Right lobe of liver (tissue), 6 donors: ENCODE measurements around the gene PLEKHM1. TPM values are rescaled to one million over a fixed set of nuclear protein-coding genes. Genes with fewer than 3 reads are reported as not detected.

Source experiments
- ATAC-seq, 4 donors: fragments of 200-7000 bp; cut with Tn5 transposase; one replicate each; pipeline ENCODE4 v1.9.1; 2020; ENCODE audit warnings: mild to moderate bottlenecking in 4 of 4, moderate library complexity in 4 of 4
- DNase-seq, 3 donors: peaks; one replicate each; pipeline ENCODE4 v3.0.0-alpha.2; 2020
- H3K27ac ChIP-seq, 3 donors: fragments of 200-600 bp; one replicate each; pipeline ENCODE4 v1.8.0; 2022
- H3K27me3 ChIP-seq, 2 donors: fragments of 200-600 bp; one replicate each; pipeline ENCODE4 v1.8.0; 2022
- H3K36me3 ChIP-seq, 4 donors: fragments of 200-600 bp; sonication (generic) in 1 of 4; one replicate each; pipeline versions ENCODE4 v1.5.1 to v1.8.0; 2017 to 2022; ENCODE audit warnings: control low read depth in 1 of 4
- H3K4me1 ChIP-seq, 4 donors: fragments of 200-600 bp; sonication (generic) in 1 of 4; one replicate each; pipeline versions ENCODE4 v1.5.1 to v1.8.0; 2017 to 2022; ENCODE audit warnings: control low read depth in 1 of 4
- H3K4me3 ChIP-seq, 3 donors: fragments of 200-600 bp; one replicate each; pipeline ENCODE4 v1.8.0; 2022
- H3K9me3 ChIP-seq, 4 donors: fragments of 200-600 bp; sonication (generic) in 1 of 4; one replicate each; pipeline versions ENCODE4 v1.5.1 to v1.8.0; 2017 to 2022; ENCODE audit warnings: control low read depth in 1 of 4
- POLR2A ChIP-seq: fragments of 450-650 bp; IDR thresholded peaks from one replicate; pipeline ENCODE4 v1.6.1; 2017; ENCODE audit warnings: antibody characterized with exemption, mild to moderate bottlenecking
- WGBS: methylation state at CpG from one replicate; pipeline ENCODE4 v1.1.6; 2018; ENCODE audit warnings: low coverage, low lambda C conversion rate; ENCODE audit not compliant: insufficient coverage; ENCODE audit errors: missing lambda C conversion rate; 5-methylcytosine and 5-hydroxymethylcytosine counted together
- intact Hi-C, 2 donors: fragments of 100-400 bp; cut with DNase I; formaldehyde crosslinking; loops; one replicate each; pipeline versions ENCODE4 v1.11.2 to v1.14.1; 2022
- total RNA-seq, 6 experiments: library from RNA; depleted of rRNA in 2 of 6; stranded (reverse); fragments of >200 nt in 2 of 6; fragmentation: NEBNext Ultra II Directional in 3 of 6; extraction: Animal tissue kit (Norgen Biotek cat#: 25700) in 3 of 6; gene quantifications; one replicate each; pipeline versions ENCODE4 v1.1.0 to v1.2.4, GENCODE V29; 2016 to 2023
- TF ChIP-seq, protein P1 (sequence below), 4 donors: fragments of 200-600 bp in 3 of 4; fragments of 450-650 bp in 1 of 4; IDR thresholded peaks; one replicate each; pipeline versions ENCODE4 v1.5.1 to v1.8.0; 2016 to 2022; ENCODE audit warnings: antibody characterized with exemption in 4 of 4, mild to moderate bottlenecking in 2 of 4
- donor health status: DM: no; HTN: yes; CAD: no.
- donor health status: DM: no; HTN: no; CAD: no.
- donor health status: DM: no; HTN: no; CAD: no.
- donor health status: DM: no; HTN: yes; CAD: no.
- donor health status: DM: no; HTN: yes; CAD: no.

Gene PLEKHM1
- total RNA-seq, 6 experiments from 2014 or later: 11.9 to 27.5 (median 23.1) TPM

DNA sequence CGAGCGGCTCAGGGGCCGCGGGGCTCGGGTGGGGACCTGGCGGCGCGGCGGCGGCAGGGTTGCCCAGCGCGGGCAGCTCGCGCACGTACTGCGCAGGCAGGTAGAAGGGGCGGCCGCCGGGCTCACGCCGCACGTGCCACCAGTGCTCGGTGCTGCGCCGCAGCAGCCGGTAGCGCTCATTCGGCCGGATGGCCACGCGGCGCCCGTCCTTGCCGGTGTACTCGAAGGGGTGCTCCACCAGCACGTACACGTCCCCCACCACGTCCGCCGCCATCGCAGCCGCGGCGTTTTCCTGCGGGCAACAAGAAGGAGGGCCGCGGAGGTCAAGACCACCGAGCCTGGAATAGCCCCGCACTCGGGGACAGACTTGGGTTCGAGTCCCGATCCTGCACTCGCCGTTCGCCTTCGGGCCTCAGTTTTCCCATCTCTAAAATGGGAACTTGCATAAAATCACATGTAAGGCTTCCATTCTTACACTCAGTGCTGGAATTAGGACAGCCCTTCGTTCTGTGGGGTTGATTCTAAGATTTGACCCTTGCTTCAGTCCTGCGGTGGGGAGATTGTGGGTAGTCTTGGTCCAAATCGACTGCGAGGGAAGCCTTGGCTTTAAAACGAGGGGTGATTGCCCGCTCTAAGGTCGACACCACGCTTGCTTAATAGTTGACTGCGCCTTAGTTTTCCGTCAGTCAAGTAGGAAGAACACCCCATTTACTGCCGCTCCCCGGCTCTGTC, 60.3 kb downstream of the PLEKHM1 start:
- TF ChIP-seq, protein P1, sequence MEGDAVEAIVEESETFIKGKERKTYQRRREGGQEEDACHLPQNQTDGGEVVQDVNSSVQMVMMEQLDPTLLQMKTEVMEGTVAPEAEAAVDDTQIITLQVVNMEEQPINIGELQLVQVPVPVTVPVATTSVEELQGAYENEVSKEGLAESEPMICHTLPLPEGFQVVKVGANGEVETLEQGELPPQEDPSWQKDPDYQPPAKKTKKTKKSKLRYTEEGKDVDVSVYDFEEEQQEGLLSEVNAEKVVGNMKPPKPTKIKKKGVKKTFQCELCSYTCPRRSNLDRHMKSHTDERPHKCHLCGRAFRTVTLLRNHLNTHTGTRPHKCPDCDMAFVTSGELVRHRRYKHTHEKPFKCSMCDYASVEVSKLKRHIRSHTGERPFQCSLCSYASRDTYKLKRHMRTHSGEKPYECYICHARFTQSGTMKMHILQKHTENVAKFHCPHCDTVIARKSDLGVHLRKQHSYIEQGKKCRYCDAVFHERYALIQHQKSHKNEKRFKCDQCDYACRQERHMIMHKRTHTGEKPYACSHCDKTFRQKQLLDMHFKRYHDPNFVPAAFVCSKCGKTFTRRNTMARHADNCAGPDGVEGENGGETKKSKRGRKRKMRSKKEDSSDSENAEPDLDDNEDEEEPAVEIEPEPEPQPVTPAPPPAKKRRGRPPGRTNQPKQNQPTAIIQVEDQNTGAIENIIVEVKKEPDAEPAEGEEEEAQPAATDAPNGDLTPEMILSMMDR (IDR thresholded peaks at IDR 0.05): no peak
- TF ChIP-seq POLR2A: no peak
- Histone ChIP-seq H3K9me3 (no peaks in the 10 kb centered on the region), H3K27me3 (peaks cover 0 to 19% of the 10 kb centered on the region in 2 donors), H3K4me3 (no peak overlapping the region), H3K36me3 (no peaks in the 10 kb centered on the region), H3K27ac (no peak overlapping the region), H3K4me1 (peaks cover 0 to 30% (median 5%) of the 10 kb centered on the region in 4 donors)
- ATAC-seq (no peak), DNase-seq (peak in 1 of 3 donors; percentile 59)
- intact Hi-C loops: no loop called here
- WGBS: 43% methylated on average over 12 of the region's 68 CpGs

DNA sequence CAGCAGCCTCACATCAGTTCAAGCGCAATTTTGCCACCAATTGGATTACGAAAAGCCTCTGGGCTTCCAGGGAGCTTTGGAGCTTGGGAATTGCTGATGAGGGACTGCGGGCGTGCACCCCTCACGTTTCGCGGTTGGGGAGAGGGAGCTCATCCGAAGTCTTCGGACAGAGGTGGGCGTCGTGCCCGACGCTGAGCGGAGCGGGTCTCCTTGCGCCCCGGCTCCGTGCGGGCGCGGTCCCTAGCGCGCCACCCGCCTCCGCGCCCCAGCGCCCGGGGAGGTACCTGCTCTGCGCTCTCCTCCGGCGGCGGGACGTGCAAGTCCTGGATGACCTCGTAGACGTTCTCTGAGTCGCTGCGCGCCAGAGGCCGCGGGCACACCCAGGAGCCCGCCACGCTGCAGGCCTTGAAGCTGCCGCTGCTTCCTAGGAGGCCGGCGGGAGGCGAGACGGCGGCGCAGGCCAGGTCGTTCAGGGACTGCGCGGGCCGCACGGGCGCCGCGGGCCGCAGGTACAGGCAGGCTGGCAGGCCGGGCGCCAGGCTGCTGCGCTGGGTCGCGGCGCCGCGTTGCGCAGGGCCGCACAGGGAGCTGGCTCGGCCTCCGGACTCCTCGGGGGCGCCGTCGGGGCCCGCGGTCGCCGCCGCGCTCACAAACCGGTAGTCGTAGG, 61.0 kb downstream of the PLEKHM1 start:
- peaks cover 0 to 32% (median 5%) of the 10 kb centered on the region in 4 donors for H3K4me1 ChIP-seq
- no peaks in the 10 kb centered on the region for H3K36me3 ChIP-seq
- peaks cover 0 to 19% of the 10 kb centered on the region in 2 donors for H3K27me3 ChIP-seq
- intact Hi-C loops: no loop called here
- no peak for ATAC-seq
- TF ChIP-seq POLR2A: no peak
- TF ChIP-seq, protein P1 (IDR thresholded peaks at IDR 0.05): no peak
- no peak overlapping the region for H3K4me3 ChIP-seq
- no peaks in the 10 kb centered on the region for H3K9me3 ChIP-seq
- peak in 1 of 3 donors; percentile 54 for DNase-seq
- H3K27ac ChIP-seq: no peak overlapping the region
- 55% methylated on average over 16 of the region's 82 CpGs for WGBS

DNA sequence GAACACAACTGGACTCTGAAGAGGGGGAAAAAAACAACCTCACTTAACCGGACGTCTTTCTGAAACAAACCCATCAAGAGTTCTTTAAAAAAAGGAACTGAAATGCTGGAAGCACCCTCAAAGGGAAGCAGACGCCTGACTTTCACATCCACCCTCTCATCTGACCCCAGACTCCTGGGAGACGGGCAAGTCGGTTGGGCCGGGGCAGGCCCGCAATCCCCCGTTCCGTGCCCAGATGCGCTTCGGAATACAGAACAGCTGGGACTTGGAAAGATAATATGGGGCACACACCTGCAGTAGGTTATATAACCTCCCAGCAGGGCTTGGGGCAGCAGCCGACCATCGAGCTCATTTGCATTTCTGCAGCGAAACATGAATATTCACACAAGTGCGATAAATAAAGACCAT, 61.6 kb downstream of the PLEKHM1 start:
- intact Hi-C loops: no loop called here
- Histone ChIP-seq H3K9me3 (no peaks in the 10 kb centered on the region), H3K27me3 (peaks cover 0 to 19% of the 10 kb centered on the region in 2 donors), H3K4me3 (no peak overlapping the region), H3K4me1 (peaks cover 0 to 32% (median 5%) of the 10 kb centered on the region in 4 donors), H3K36me3 (no peaks in the 10 kb centered on the region), H3K27ac (no peak overlapping the region)
- WGBS: 11% methylated on average over 10 of the region's 15 CpGs
- peak in 1 of 4 donors; percentile 2 for ATAC-seq
- TF ChIP-seq, protein P1 (IDR thresholded peaks at IDR 0.05): no peak
- no peak for TF ChIP-seq POLR2A
- peak in 1 of 3 donors; percentile 56 for DNase-seq

DNA sequence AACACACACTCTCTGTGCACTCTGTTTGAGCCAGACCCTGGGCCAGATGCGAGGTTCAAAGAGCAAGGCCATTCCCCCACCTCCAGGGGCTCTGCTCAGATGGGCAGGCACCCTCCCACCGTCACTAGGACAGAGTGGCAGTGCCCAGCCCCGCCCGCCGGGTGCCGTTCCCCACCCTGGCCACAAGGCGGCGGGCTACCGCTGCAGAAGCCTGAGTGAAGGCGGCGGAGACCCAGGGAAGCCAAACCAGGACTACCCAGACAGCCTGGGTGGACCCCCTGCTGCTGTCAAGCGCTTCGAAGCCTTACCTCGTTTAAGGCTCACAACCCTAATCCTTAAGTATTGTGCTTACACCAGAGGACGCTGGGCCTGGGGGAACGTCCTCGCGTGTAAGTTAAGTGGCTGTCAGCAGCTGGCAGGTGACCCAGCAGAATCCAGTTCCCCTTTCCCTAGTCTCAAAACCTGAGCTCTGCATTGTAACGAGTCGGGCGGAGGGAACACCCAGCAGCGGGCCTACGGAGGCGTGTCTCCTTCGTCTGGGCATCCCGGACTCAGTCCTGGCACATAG, 62.4 kb downstream of the PLEKHM1 start:
- Histone ChIP-seq H3K4me3 (no peak overlapping the region), H3K27me3 (peaks cover 0 to 19% of the 10 kb centered on the region in 2 donors), H3K9me3 (no peaks in the 10 kb centered on the region), H3K36me3 (no peaks in the 10 kb centered on the region), H3K27ac (no peak overlapping the region), H3K4me1 (peaks cover 0 to 32% (median 5%) of the 10 kb centered on the region in 4 donors)
- DNase-seq (peak; percentile 75 to 83 (median 75)), ATAC-seq (peak; percentile 70 to 78 (median 72))
- intact Hi-C loops: no loop called here
- WGBS: 7% methylated on average over 10 of the region's 26 CpGs
- TF ChIP-seq, protein P1 (IDR thresholded peaks at IDR 0.05): peak; percentile 95 to 99 (median 98)
- no peak for TF ChIP-seq POLR2A
